H1 (cell line): ENCODE measurements around the gene SIK2. TPM values are rescaled to one million over a fixed set of nuclear protein-coding genes. Genes with fewer than 3 reads are reported as not detected.

Source experiments
- CTCF ChIA-PET: fragments of 300-600 bp; sonication (Branson Sonifier 250); formaldehyde crosslinking; loops from one replicate; lab custom pipeline; 2021; ENCODE audit not compliant: partially characterized antibody; lab: Charles Lee
- POLR2A ChIA-PET: fragments of 300-600 bp; sonication (Branson Sonifier 250); formaldehyde crosslinking; loops from one replicate; lab custom pipeline; 2021; ENCODE audit warnings: inconsistent platforms; ENCODE audit not compliant: partially characterized antibody; lab: Charles Lee
- DNase-seq, 2 experiments: peaks; one replicate each; pipeline versions ENCODE4 v3.0.0 to v3.0.0-alpha.2; 2010 to 2022; ENCODE audit warnings: low spot score in 2 of 2, low read depth in 1 of 2, mixed read lengths in 1 of 2
- FAIRE-seq: peaks from 2 replicates; lab custom pipeline; 2011; peaks lifted over from hg19 to GRCh38; lab: Jason Lieb, UNC
- H2AFZ ChIP-seq: 2 replicates; pipeline ENCODE4 v1.8.1; 2012; ENCODE audit warnings: low read length, inconsistent platforms
- H2AK5ac ChIP-seq: 2 replicates; pipeline ENCODE4 v1.6.1; 2013; ENCODE audit warnings: low read depth, low read length
- H2BK120ac ChIP-seq: replicated peaks from 2 replicates; pipeline ENCODE3; 2013; ENCODE audit warnings: low read depth, low read length, inconsistent platforms
- H2BK12ac ChIP-seq: 2 replicates; pipeline ENCODE4 v1.6.1; 2013; ENCODE audit warnings: low read depth, low read length
- H2BK15ac ChIP-seq: 2 replicates; pipeline ENCODE4 v1.6.1; 2013; ENCODE audit warnings: low read length
- H2BK20ac ChIP-seq: 2 replicates; pipeline ENCODE4 v1.6.1; 2013; ENCODE audit warnings: low read length
- H2BK5ac ChIP-seq: 2 replicates; pipeline ENCODE4 v1.6.1; 2013; ENCODE audit warnings: low read depth, low read length
- H3K14ac ChIP-seq: 2 replicates; pipeline ENCODE4 v1.6.1; 2013; ENCODE audit warnings: inconsistent platforms; ENCODE audit not compliant: insufficient read length
- H3K18ac ChIP-seq: 2 replicates; pipeline ENCODE4 v1.6.1; 2013; ENCODE audit warnings: low read length; ENCODE audit errors: extremely low read depth
- H3K23ac ChIP-seq: 2 replicates; pipeline ENCODE4 v1.6.1; 2013; ENCODE audit warnings: inconsistent platforms; ENCODE audit not compliant: insufficient read length
- H3K23me2 ChIP-seq: 2 replicates; pipeline ENCODE4 v1.6.1; 2013; ENCODE audit warnings: low read depth, low read length
- H3K27ac ChIP-seq: 2 replicates; pipeline ENCODE4 v1.6.1; 2011; ENCODE audit warnings: low read depth, low read length, inconsistent platforms
- H3K27me3 ChIP-seq, 4 experiments: replicated peaks in 1 of 4; 1 replicate in 1 of 4; 2 replicates in 3 of 4; pipeline versions ENCODE4 v1.6.1 to v1.8.1; 2011 to 2013; ENCODE audit warnings: low read length in 3 of 4, mild to moderate bottlenecking in 3 of 4, inconsistent platforms in 2 of 4, mixed read lengths in 2 of 4, moderate library complexity in 1 of 4; ENCODE audit not compliant: control insufficient read depth in 3 of 4, insufficient read depth in 3 of 4; ENCODE audit errors: extremely low read depth in 1 of 4
- H3K36me3 ChIP-seq, 4 experiments: 2 replicates each; pipeline versions ENCODE4 v1.6.1 to v1.8.1; 2011 to 2013; ENCODE audit warnings: mild to moderate bottlenecking in 4 of 4, low read length in 3 of 4, moderate library complexity in 2 of 4, control low read depth in 1 of 4, inconsistent platforms in 1 of 4; ENCODE audit not compliant: insufficient read depth in 4 of 4, control insufficient read depth in 2 of 4
- H3K4ac ChIP-seq: replicated peaks from 2 replicates; pipeline ENCODE3; 2013; ENCODE audit warnings: low read length, low read depth, mixed read lengths, inconsistent platforms; ENCODE audit not compliant: insufficient read length
- H3K4me1 ChIP-seq, 4 experiments: replicated peaks in 1 of 4; 1 replicate in 1 of 4; 2 replicates in 3 of 4; pipeline versions ENCODE4 v1.6.1 to v1.8.1; 2011 to 2013; ENCODE audit warnings: low read length in 3 of 4, inconsistent platforms in 2 of 4, mixed read lengths in 1 of 4; ENCODE audit not compliant: insufficient read depth in 4 of 4, control insufficient read depth in 3 of 4
- H3K4me2 ChIP-seq, 2 experiments: 2 replicates each; pipeline versions ENCODE4 v1.6.1 to v1.8.1; 2011 to 2013; ENCODE audit warnings: low read depth in 2 of 2, low read length in 2 of 2, control low read depth in 1 of 2, inconsistent platforms in 1 of 2, mild to moderate bottlenecking in 1 of 2; ENCODE audit not compliant: insufficient read depth in 1 of 2
- H3K4me3 ChIP-seq, 4 experiments: fragments of 200-600, 300-600 bp in 1 of 4; sonication (generic), shearing (Covaris generic), sonication (Bioruptor Twin) in 1 of 4; 2 replicates each; pipeline versions ENCODE4 v1.5.1 to v1.8.1; 2011 to 2016; ENCODE audit warnings: low read length in 4 of 4, low read depth in 3 of 4, control low read depth in 2 of 4, inconsistent platforms in 2 of 4, mild to moderate bottlenecking in 2 of 4, mixed read lengths in 1 of 4, moderate library complexity in 1 of 4; ENCODE audit not compliant: insufficient read depth in 2 of 4; ENCODE audit errors: extremely low read depth in 1 of 4
- H3K56ac ChIP-seq: replicated peaks from 2 replicates; pipeline ENCODE3; 2013; ENCODE audit warnings: low read depth, mild to moderate bottlenecking, mixed read lengths, low read length, inconsistent platforms; ENCODE audit not compliant: insufficient read length
- H3K79me1 ChIP-seq: 2 replicates; pipeline ENCODE4 v1.6.1; 2013; ENCODE audit warnings: low read depth, low read length, control low read depth
- H3K79me2 ChIP-seq, 2 experiments: 2 replicates each; pipeline versions ENCODE4 v1.6.1 to v1.8.1; 2012 to 2013; ENCODE audit warnings: low read length in 2 of 2, mild to moderate bottlenecking in 2 of 2, inconsistent platforms in 1 of 2; ENCODE audit not compliant: insufficient read depth in 2 of 2, control insufficient read depth in 1 of 2
- H3K9ac ChIP-seq, 4 experiments: replicated peaks in 1 of 4; 1 replicate in 1 of 4; 2 replicates in 3 of 4; pipeline versions ENCODE4 v1.6.1 to v1.8.1; 2011 to 2013; ENCODE audit warnings: low read depth in 3 of 4, low read length in 3 of 4, control low read depth in 2 of 4, mild to moderate bottlenecking in 2 of 4, moderate library complexity in 2 of 4, inconsistent platforms in 1 of 4; ENCODE audit errors: extremely low read depth in 1 of 4
- H3K9me3 ChIP-seq, 2 experiments: 2 replicates each; pipeline versions ENCODE4 v1.6.1 to v1.8.1; 2012 to 2013; ENCODE audit warnings: mild to moderate bottlenecking in 2 of 2, moderate library complexity in 2 of 2, control low read depth in 1 of 2, inconsistent platforms in 1 of 2, low read depth in 1 of 2, low read length in 1 of 2, mixed read lengths in 1 of 2; ENCODE audit not compliant: insufficient read depth in 2 of 2
- H4K20me1 ChIP-seq, 2 experiments: replicated peaks in 1 of 2; 2 replicates each; pipeline versions ENCODE3 to v1.8.1; 2011 to 2013; ENCODE audit warnings: inconsistent platforms in 2 of 2, low read length in 2 of 2, mild to moderate bottlenecking in 1 of 2; ENCODE audit not compliant: insufficient read depth in 2 of 2, control insufficient read depth in 1 of 2
- H4K5ac ChIP-seq: 2 replicates; pipeline ENCODE4 v1.6.1; 2013; ENCODE audit warnings: low read length, low read depth, mixed read lengths, inconsistent platforms; ENCODE audit not compliant: insufficient read length
- H4K8ac ChIP-seq: 2 replicates; pipeline ENCODE4 v1.8.0; 2013; ENCODE audit warnings: mild to moderate bottlenecking, moderate library complexity, low read length, inconsistent platforms; ENCODE audit not compliant: insufficient read depth; ENCODE audit errors: extremely low read depth
- H4K91ac ChIP-seq: replicated peaks from 2 replicates; pipeline ENCODE3; 2013; ENCODE audit warnings: low read length, mixed read lengths, inconsistent platforms; ENCODE audit not compliant: insufficient read length
- CBX5 ChIP-seq: fragments of 300-800, 300-1000 bp; sonication (generic); IDR thresholded peaks from 2 replicates; pipeline ENCODE4 v1.7.1; 2016; ENCODE audit warnings: antibody characterized with exemption, low read length, low read depth
- WGBS, 2 experiments: shearing (Covaris generic) in 1 of 2; methylation state at CpG; one replicate each; pipeline versions ENCODE4 v1.1.6 to v1.1.7; 2013 to 2015; ENCODE audit warnings: low lambda C conversion rate in 2 of 2, mixed read lengths in 2 of 2, inconsistent platforms in 1 of 2, low coverage in 1 of 2, missing lambda C conversion rate in 1 of 2; ENCODE audit not compliant: insufficient replicate concordance in 2 of 2, insufficient coverage in 1 of 2, insufficient read length in 1 of 2; ENCODE audit errors: extremely low coverage in 1 of 2, missing lambda C conversion rate in 1 of 2; 5-methylcytosine and 5-hydroxymethylcytosine counted together
- polyA plus RNA-seq, 7 experiments: library from polyadenylated mRNA; depleted of rRNA in 3 of 7; stranded (reverse) in 5 of 7; unstranded in 2 of 7; fragments of >200 nt in 5 of 7; fragments of 200-250 nt in 2 of 7; gene quantifications; 1 replicate in 5 of 7; 2 replicates in 1 of 7; 4 replicates in 1 of 7; pipeline versions ENCODE4 v1.2.1 to v1.2.3, GENCODE V29; 2011 to 2013; ENCODE audit warnings: missing spikeins in 2 of 7, mixed read lengths in 2 of 7
- total RNA-seq: library from RNA; stranded (reverse); fragmentation: NEBNext Ultra II Directional; extraction: Animal tissue kit (Norgen Biotek cat#: 25700); gene quantifications from 2 replicates; pipeline ENCODE4 v1.2.1, GENCODE V29; 2021

SIK2 gene
- total and polyA plus RNA-seq, 2 of the 8 experiments (the other 6 are each of a cell fraction or from before 2014, with no cell fraction given) = 8.8 to 11.2 TPM

- H2AFZ ChIP-seq = no peak overlapping the region
- H3K23ac ChIP-seq = no peak overlapping the region
- no peak overlapping the region for H3K4ac ChIP-seq
- ChIA-PET CTCF (no interaction called here), POLR2A (no interaction called here)
- H2AK5ac ChIP-seq = no peak overlapping the region
- H3K14ac ChIP-seq = no peak overlapping the region
- no peak overlapping the region for H4K8ac ChIP-seq
- no peak overlapping the region for H3K18ac ChIP-seq
- H3K4me2 ChIP-seq = no peak overlapping the region
- H3K4me3 ChIP-seq = no peak overlapping the region
- H2BK20ac ChIP-seq = no peak overlapping the region
- no peaks in the 10 kb centered on the region for H3K79me2 ChIP-seq
- no peak overlapping the region for H2BK12ac ChIP-seq
- no peak overlapping the region for H4K5ac ChIP-seq
- no peak overlapping the region for H2BK15ac ChIP-seq
- no peaks in the 10 kb centered on the region for H3K9me3 ChIP-seq
- H3K23me2 ChIP-seq = no peaks in the 10 kb centered on the region
- H3K4me1 ChIP-seq = peaks cover 0 to 2% (median 0%) of the 10 kb centered on the region in 4 experiments; a peak in 1 of 7 replicates
- FAIRE-seq = no peak
- no peaks in the 10 kb centered on the region; a peak in 1 of 8 replicates for H3K36me3 ChIP-seq
- no peak overlapping the region for H3K56ac ChIP-seq
- H3K9ac ChIP-seq = no peak overlapping the region
- no peak overlapping the region for H4K91ac ChIP-seq
- no peaks in the 10 kb centered on the region for H3K79me1 ChIP-seq
- H3K27ac ChIP-seq = no peak overlapping the region
- H4K20me1 ChIP-seq = peaks cover 0 to 1% of the 10 kb centered on the region in 2 experiments
- WGBS, 2 experiments = 92% methylated on average over 3 of the region's 3 CpGs; no CpG with 5 or more reads in 1 of the 2 experiments
- no peaks in the 10 kb centered on the region for H3K27me3 ChIP-seq
- no peak overlapping the region for H2BK5ac ChIP-seq
- TF ChIP-seq CBX5 = no peak
- H2BK120ac ChIP-seq = no peak overlapping the region
- no peak for DNase-seq
Observed at GRCh38 chr11:111633248-111633647, 31.0 kb downstream of the SIK2 start.
